NCI-H2029 treated with DMSO at 0.1 percent for 48 hours (cell line): ENCODE results near the gene TGFBR2.

ENCODE experiments used
- DNase-seq: peaks from one replicate; lab custom pipeline; 2025; lab: John Stamatoyannopoulos, UW

The TGFBR2 gene

GRCh38 chr3:30692498-30693130 lies 86.2 kb downstream of the TGFBR2 start:
- no peak for DNase-seq

GRCh38 chr3:30693470-30694120 lies 87.2 kb downstream of the TGFBR2 start:
- DNase-seq: peak; percentile 88

GRCh38 chr3:30694148-30694547 lies 87.7 kb downstream of the TGFBR2 start:
- DNase-seq: no peak

- no peak for DNase-seq
Observed at GRCh38 chr3:30694668-30695067, 88.3 kb downstream of the TGFBR2 start.

- no peak for DNase-seq
Observed at GRCh38 chr3:30695302-30696061, 89.1 kb downstream of the TGFBR2 start.

- no peak for DNase-seq
Observed at GRCh38 chr3:30696403-30696819, 90.0 kb downstream of the TGFBR2 start.

GRCh38 chr3:30696896-30697295 lies 90.5 kb downstream of the TGFBR2 start:
- DNase-seq: no peak

GRCh38 chr3:30698549-30698948 lies 92.1 kb downstream of the TGFBR2 start:
- DNase-seq: no peak

- DNase-seq: no peak
Observed at GRCh38 chr3:30699927-30700326, 93.5 kb downstream of the TGFBR2 start.

GRCh38 chr3:30700702-30701321 lies 94.4 kb downstream of the TGFBR2 start:
- no peak for DNase-seq

- no peak for DNase-seq
Observed at GRCh38 chr3:30702038-30702827, 95.8 kb downstream of the TGFBR2 start.

GRCh38 chr3:30702828-30703397 lies 96.5 kb downstream of the TGFBR2 start:
- DNase-seq: no peak

GRCh38 chr3:30704931-30705890 lies 98.8 kb downstream of the TGFBR2 start:
- no peak for DNase-seq

- no peak for DNase-seq
Observed at GRCh38 chr3:30707825-30708224, 101.4 kb downstream of the TGFBR2 start.

GRCh38 chr3:30708472-30708871 lies 102.1 kb downstream of the TGFBR2 start:
- no peak for DNase-seq

- no peak for DNase-seq
Observed at GRCh38 chr3:30710017-30710416, 103.6 kb downstream of the TGFBR2 start.

- no peak for DNase-seq
Observed at GRCh38 chr3:30711151-30711550, 104.8 kb downstream of the TGFBR2 start.

- DNase-seq: no peak
Observed at GRCh38 chr3:30711867-30712266, 105.5 kb downstream of the TGFBR2 start.

GRCh38 chr3:30712991-30713390 lies 106.6 kb downstream of the TGFBR2 start:
- DNase-seq: no peak

GRCh38 chr3:30713885-30714503 lies 107.6 kb downstream of the TGFBR2 start:
- DNase-seq: no peak
